Neutrophil (primary cell): ENCODE data around the gene TXNDC11.
A peak's percentile ranks its signal among the peaks of the same experiment; 100 is the strongest.

ENCODE experiments used
- H3K27ac ChIP-seq: fragments of 200-600 bp; sonication (generic); 2 replicates; pipeline ENCODE4 v1.5.1; 2016; ENCODE audit warnings: mild to moderate bottlenecking, moderate library complexity
- H3K27me3 ChIP-seq: fragments of 200-600 bp; sonication (generic); 2 replicates; pipeline ENCODE4 v1.6.0; 2016; ENCODE audit warnings: mild to moderate bottlenecking
- H3K36me3 ChIP-seq: fragments of 200-600 bp; sonication (generic); 2 replicates; pipeline ENCODE4 v1.5.1; 2017
- H3K4me1 ChIP-seq, 2 experiments: fragments of 200-600 bp in 1 of 2; sonication (generic) in 1 of 2; 1 replicate in 1 of 2; 2 replicates in 1 of 2; pipeline versions ENCODE4 v1.5.1 to v1.6.1; 2013 to 2016; ENCODE audit warnings: low read depth in 1 of 2, low read length in 1 of 2, mild to moderate bottlenecking in 1 of 2, moderate library complexity in 1 of 2; ENCODE audit not compliant: control insufficient read depth in 1 of 2, insufficient read depth in 1 of 2
- H3K4me3 ChIP-seq, 2 experiments: fragments of 200-600 bp in 1 of 2; sonication (generic) in 1 of 2; 1 replicate in 1 of 2; 2 replicates in 1 of 2; pipeline ENCODE4 v1.5.1; 2013 to 2016; ENCODE audit warnings: low read depth in 1 of 2, low read length in 1 of 2, mild to moderate bottlenecking in 1 of 2, moderate library complexity in 1 of 2
- H3K9me3 ChIP-seq: fragments of 200-600 bp; sonication (generic); 2 replicates; pipeline ENCODE4 v1.5.1; 2016
- TF ChIP-seq, protein P1 (sequence below): fragments of 200-600 bp; sonication (generic); IDR thresholded peaks from 2 replicates; pipeline ENCODE4 v1.5.1; 2016; ENCODE audit warnings: antibody characterized with exemption

TXNDC11 gene

DNA sequence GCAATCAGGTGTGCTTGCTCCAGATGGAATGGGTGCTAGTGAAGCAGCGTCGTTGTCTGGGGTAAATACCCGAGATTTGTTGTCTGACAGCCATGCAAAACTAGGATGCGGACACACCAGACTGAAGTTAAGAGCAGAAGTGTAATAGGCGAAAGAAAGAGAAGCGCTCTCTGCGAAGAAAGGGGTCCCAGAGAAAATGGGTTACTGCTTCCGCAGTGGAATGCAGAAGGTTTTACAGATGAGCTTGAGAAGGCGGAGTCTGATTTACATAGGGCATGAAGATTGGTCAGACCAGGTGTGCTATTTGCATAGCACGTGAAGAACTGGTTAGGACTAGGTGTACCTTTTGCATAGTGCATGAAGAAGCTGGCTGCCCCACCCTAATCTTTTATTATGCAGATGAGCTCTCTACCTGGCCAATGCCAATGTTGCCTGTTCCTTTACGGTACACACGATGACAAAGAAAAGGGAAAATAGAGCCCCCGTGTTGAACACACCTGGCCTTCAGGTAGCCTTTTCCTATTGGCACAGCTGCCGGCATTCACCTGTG, 106.4 kb downstream of the TXNDC11 start:
- H3K27ac ChIP-seq, result peak overlapping the region; percentile 60
- no peaks in the 10 kb centered on the region for H3K27me3 ChIP-seq
- peak overlapping the region in 1 of 2 experiments; percentile 28 for H3K4me3 ChIP-seq

DNA sequence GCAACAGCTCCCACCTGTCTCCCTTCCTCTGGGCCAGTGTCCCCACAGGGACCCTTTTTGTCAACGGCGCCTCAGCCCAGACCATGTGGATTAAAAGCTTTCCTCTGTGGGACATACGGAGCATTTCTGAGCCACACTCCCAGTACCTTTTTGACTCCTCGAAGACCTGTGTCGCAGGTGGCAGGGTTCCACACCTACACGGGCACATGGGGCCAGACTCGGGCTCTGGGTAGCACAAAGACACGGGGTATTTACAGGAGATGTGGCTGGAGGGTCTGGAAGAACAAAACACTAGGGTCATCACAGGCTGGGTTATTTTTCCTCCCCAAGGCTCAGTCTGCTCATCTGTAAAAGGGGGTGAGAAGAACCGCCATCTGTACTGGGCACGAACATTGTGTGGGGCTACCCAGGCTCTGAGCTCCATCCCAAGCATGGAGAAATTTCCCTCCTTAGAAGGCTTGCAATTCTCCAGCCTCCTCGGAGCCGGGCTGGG, 106.9 kb downstream of the TXNDC11 start:
- H3K4me1 ChIP-seq, result peaks cover 85 to 90% of the 10 kb centered on the region in 2 experiments
- no peaks in the 10 kb centered on the region for H3K36me3 ChIP-seq
- TF ChIP-seq, protein P1, sequence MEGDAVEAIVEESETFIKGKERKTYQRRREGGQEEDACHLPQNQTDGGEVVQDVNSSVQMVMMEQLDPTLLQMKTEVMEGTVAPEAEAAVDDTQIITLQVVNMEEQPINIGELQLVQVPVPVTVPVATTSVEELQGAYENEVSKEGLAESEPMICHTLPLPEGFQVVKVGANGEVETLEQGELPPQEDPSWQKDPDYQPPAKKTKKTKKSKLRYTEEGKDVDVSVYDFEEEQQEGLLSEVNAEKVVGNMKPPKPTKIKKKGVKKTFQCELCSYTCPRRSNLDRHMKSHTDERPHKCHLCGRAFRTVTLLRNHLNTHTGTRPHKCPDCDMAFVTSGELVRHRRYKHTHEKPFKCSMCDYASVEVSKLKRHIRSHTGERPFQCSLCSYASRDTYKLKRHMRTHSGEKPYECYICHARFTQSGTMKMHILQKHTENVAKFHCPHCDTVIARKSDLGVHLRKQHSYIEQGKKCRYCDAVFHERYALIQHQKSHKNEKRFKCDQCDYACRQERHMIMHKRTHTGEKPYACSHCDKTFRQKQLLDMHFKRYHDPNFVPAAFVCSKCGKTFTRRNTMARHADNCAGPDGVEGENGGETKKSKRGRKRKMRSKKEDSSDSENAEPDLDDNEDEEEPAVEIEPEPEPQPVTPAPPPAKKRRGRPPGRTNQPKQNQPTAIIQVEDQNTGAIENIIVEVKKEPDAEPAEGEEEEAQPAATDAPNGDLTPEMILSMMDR, result no peak
- H3K9me3 ChIP-seq, result no peaks in the 10 kb centered on the region
- no peaks in the 10 kb centered on the region for H3K27me3 ChIP-seq
- H3K27ac ChIP-seq, result peak overlapping the region; percentile 60
- peak overlapping the region in 1 of 2 experiments; percentile 28 for H3K4me3 ChIP-seq

More for the DNA sequence above, 106.4 kb downstream of the TXNDC11 start:
- Histone ChIP-seq H3K36me3 (no peaks in the 10 kb centered on the region), H3K9me3 (no peaks in the 10 kb centered on the region), H3K4me1 (peaks cover 87 to 90% of the 10 kb centered on the region in 2 experiments)
- TF ChIP-seq, protein P1, result no peak

DNA sequence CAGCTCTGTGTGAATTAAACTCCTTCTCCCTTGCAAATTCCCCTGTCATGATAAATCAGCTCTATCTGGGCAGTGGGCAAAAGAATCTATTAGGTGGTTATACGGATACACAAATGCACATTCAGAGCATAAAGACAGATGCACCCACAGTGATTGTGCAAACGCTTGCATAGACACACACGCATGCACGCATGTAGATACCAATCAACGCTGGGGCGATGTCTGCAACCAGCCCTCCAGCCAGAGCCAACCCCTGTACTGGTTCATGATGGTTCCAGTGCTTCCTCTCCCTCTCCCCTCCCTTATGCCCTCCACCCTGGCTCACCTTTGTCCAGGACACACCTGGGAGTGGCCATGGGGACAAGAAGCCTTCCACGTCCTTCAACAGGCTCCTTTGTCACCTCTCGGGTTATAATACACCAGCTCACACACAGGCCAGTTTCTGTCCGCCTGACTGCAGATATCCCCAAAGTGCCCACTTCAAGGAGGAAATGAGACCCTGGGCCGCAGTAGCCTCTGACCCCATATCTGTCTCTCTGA, 107.5 kb downstream of the TXNDC11 start:
- H3K9me3 ChIP-seq, result no peaks in the 10 kb centered on the region
- no peaks in the 10 kb centered on the region for H3K36me3 ChIP-seq
- H3K4me1 ChIP-seq, result peaks cover 85 to 90% of the 10 kb centered on the region in 2 experiments
- H3K27ac ChIP-seq, result peak overlapping the region; percentile 60
- no peak overlapping the region for H3K4me3 ChIP-seq
- TF ChIP-seq, protein P1, result no peak
- no peaks in the 10 kb centered on the region for H3K27me3 ChIP-seq

DNA sequence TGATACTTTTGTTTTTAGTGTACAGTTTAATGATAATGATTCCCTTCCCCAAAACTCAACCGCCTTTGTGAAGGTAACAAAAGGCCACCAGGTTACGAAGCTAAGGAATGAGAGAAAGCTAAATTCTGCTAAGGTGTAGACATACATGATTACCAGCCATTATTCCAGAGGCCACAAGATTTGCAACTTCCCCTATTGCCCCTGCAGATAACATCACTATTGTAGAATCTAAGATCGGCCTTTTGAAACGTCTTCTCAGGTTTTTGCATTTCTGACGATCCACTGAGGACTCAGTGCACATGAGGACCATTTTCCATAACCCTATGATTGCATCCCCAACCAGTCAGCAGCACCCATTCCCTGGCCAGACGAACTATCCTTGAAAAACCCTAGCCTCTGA, 108.3 kb downstream of the TXNDC11 start:
- Histone ChIP-seq H3K27ac (peak overlapping the region; percentile 86), H3K36me3 (no peaks in the 10 kb centered on the region), H3K9me3 (no peaks in the 10 kb centered on the region), H3K27me3 (no peaks in the 10 kb centered on the region), H3K4me1 (peaks cover 85 to 90% of the 10 kb centered on the region in 2 experiments), H3K4me3 (peak overlapping the region in 1 of 2 experiments; percentile 8)
- TF ChIP-seq, protein P1, result no peak

DNA sequence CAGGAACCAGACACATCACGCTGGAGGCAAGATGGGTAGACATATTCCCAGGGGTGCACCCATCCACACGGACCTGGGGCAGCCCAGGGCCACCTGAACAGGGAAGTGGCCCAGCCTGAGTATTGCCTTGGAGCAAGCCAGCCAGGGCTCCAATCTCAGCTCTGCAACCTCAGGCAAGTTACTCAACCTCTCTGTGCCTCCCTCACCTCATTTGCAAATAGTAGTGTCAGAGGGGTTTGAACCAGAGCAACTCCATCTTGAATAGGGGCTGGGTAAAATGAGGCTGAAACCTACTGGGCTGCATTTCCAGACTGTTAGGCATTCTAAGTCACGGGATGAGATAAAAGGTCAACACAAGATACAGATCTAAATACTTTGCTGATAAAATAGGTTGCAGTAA, 109.5 kb downstream of the TXNDC11 start:
- H3K4me1 ChIP-seq, result peaks cover 86 to 92% of the 10 kb centered on the region in 2 experiments
- no peaks in the 10 kb centered on the region for H3K36me3 ChIP-seq
- H3K27ac ChIP-seq, result peak overlapping the region; percentile 86
- no peaks in the 10 kb centered on the region for H3K27me3 ChIP-seq
- TF ChIP-seq, protein P1, result no peak
- no peaks in the 10 kb centered on the region for H3K9me3 ChIP-seq
- H3K4me3 ChIP-seq, result no peak overlapping the region
